HK-2 (cell line): Measurements from ENCODE around the gene CFAP77.

ENCODE experiments used
- DNase-seq: peaks from one replicate; pipeline ENCODE4 v3.0.0-alpha.2; 2018; ENCODE audit not compliant: unreplicated experiment

CFAP77 gene

GRCh38 chr9:132582276-132582785 is 172.3 kb downstream of the CFAP77 start, which contains the start of gene BARHL1:
TSS of gene BARHL1 (plus strand) at chr9:132582606. CDS start at chr9:132582798, 192 bp downstream.
- DNase-seq: no peak

GRCh38 chr9:132582786-132583583 is 173.0 kb downstream of the CFAP77 start:
- no peak for DNase-seq

GRCh38 chr9:132583584-132584304 is 173.7 kb downstream of the CFAP77 start:
- no peak for DNase-seq

GRCh38 chr9:132584601-132585560 is 174.9 kb downstream of the CFAP77 start:
- peak; percentile 44 for DNase-seq

GRCh38 chr9:132585954-132586829 is 176.2 kb downstream of the CFAP77 start:
- DNase-seq: no peak

GRCh38 chr9:132586830-132587591 is 177.0 kb downstream of the CFAP77 start:
- no peak for DNase-seq

- no peak for DNase-seq
Observed at GRCh38 chr9:132587592-132587955, 177.6 kb downstream of the CFAP77 start.

GRCh38 chr9:132588098-132588497 is 178.1 kb downstream of the CFAP77 start:
- DNase-seq: no peak

- DNase-seq: no peak
Observed at GRCh38 chr9:132588501-132589147, 178.6 kb downstream of the CFAP77 start.

- DNase-seq: peak; percentile 14
Observed at GRCh38 chr9:132589148-132590036, 179.4 kb downstream of the CFAP77 start.

GRCh38 chr9:132590037-132590317 is 180.0 kb downstream of the CFAP77 start:
- DNase-seq: no peak

GRCh38 chr9:132590318-132591182 is 180.5 kb downstream of the CFAP77 start:
- no peak for DNase-seq

- no peak for DNase-seq
Observed at GRCh38 chr9:132591244-132591643, 181.2 kb downstream of the CFAP77 start.

- DNase-seq: no peak
Observed at GRCh38 chr9:132591751-132592314, 181.8 kb downstream of the CFAP77 start.

- DNase-seq: no peak
Observed at GRCh38 chr9:132592451-132592850, 182.4 kb downstream of the CFAP77 start.

- DNase-seq: no peak
Observed at GRCh38 chr9:132594412-132594811, 184.4 kb downstream of the CFAP77 start.

- no peak for DNase-seq
Observed at GRCh38 chr9:132595319-132595718, 185.3 kb downstream of the CFAP77 start.
